ENCODE results near the gene CTBP2.

DNA sequence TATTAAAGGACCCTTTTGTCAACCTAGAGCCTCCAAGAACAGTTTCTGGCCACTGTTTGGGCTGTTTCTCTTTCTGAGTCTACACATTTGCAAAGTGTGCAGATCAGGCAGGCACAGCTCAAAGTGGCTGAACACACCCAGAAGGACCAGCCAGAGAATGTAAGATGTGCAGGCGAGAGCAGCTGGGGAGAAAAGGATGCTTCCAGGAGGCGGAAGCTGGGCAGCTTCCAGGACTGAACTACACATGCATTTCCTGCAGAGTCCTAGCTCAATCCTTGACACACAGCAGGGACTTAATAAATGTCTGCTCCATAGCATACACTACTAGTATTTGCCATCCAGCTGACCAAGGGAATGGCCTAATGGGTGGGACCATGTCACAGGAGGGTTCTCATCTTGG, 70.9 kb downstream of the CTBP2 start:
- TF ChIP-seq, protein P1, sequence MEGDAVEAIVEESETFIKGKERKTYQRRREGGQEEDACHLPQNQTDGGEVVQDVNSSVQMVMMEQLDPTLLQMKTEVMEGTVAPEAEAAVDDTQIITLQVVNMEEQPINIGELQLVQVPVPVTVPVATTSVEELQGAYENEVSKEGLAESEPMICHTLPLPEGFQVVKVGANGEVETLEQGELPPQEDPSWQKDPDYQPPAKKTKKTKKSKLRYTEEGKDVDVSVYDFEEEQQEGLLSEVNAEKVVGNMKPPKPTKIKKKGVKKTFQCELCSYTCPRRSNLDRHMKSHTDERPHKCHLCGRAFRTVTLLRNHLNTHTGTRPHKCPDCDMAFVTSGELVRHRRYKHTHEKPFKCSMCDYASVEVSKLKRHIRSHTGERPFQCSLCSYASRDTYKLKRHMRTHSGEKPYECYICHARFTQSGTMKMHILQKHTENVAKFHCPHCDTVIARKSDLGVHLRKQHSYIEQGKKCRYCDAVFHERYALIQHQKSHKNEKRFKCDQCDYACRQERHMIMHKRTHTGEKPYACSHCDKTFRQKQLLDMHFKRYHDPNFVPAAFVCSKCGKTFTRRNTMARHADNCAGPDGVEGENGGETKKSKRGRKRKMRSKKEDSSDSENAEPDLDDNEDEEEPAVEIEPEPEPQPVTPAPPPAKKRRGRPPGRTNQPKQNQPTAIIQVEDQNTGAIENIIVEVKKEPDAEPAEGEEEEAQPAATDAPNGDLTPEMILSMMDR (IDR thresholded peaks at IDR 0.05): no peak
- TF ChIP-seq POLR2A (IDR thresholded peaks at IDR 0.05) (no peak), POLR2AphosphoS5 (IDR thresholded peaks at IDR 0.05) (no peak), EP300 (IDR thresholded peaks at IDR 0.05) (no peak)

Measured in stomach (tissue), 4 donors.